Endothelial cell of umbilical vein (primary cell): ENCODE data around the gene GSTM3. TPM values are rescaled to one million over a fixed set of nuclear protein-coding genes. Genes with fewer than 3 reads are reported as not detected.

Experiments used
- BruUV-seq: library from RNA; stranded (reverse); fragments of 400-500 nt; replicated peaks from 2 replicates; lab custom pipeline; 2021; lab: Mats Ljungman, UMichigan
- CTCF ChIA-PET: fragments of 300-600, 350-600 bp; sonication (Branson Sonifier 250); formaldehyde crosslinking; loops from one replicate; lab custom pipeline; 2021; ENCODE audit warnings: antibody characterized with exemption, inconsistent platforms; lab: Charles Lee
- POLR2A ChIA-PET: fragments of 300-600, 350-600 bp; sonication (Branson Sonifier 250); formaldehyde crosslinking; loops from one replicate; lab custom pipeline; 2021; ENCODE audit warnings: antibody characterized with exemption, inconsistent platforms; lab: Charles Lee
- DNase-seq: peaks from one replicate; pipeline ENCODE4 v3.0.0-alpha.2; 2011; ENCODE audit warnings: low read depth, low spot score
- FAIRE-seq: peaks from 2 replicates; lab custom pipeline; 2011; peaks lifted over from hg19 to GRCh38; lab: Jason Lieb, UNC
- H2AFZ ChIP-seq: 2 replicates; pipeline ENCODE4 v1.6.0; 2012; ENCODE audit warnings: low read depth, low read length, control low read depth, inconsistent platforms
- H3K27ac ChIP-seq: 2 replicates; pipeline ENCODE4 v1.5.1; 2011; ENCODE audit warnings: low read depth, mild to moderate bottlenecking, control low read depth, low read length, moderate library complexity; ENCODE audit not compliant: insufficient read depth
- H3K27me3 ChIP-seq, 2 experiments: 2 replicates each; pipeline versions ENCODE4 v1.6.0 to v1.6.1; 2011; ENCODE audit warnings: low read length in 2 of 2, mixed read lengths in 1 of 2; ENCODE audit not compliant: control insufficient read depth in 2 of 2, insufficient read depth in 2 of 2
- H3K36me3 ChIP-seq, 2 experiments: 2 replicates in 1 of 2; 3 replicates in 1 of 2; pipeline ENCODE4 v1.5.1; 2011; ENCODE audit warnings: low read length in 2 of 2, mild to moderate bottlenecking in 1 of 2, moderate library complexity in 1 of 2; ENCODE audit not compliant: control insufficient read depth in 2 of 2, insufficient read depth in 2 of 2; ENCODE audit errors: extremely low read depth in 1 of 2
- H3K4me1 ChIP-seq: 3 replicates; pipeline ENCODE4 v1.5.1; 2011; ENCODE audit warnings: mild to moderate bottlenecking, low read length; ENCODE audit not compliant: control insufficient read depth, insufficient read depth; ENCODE audit errors: extremely low read depth
- H3K4me2 ChIP-seq: 2 replicates; pipeline ENCODE4 v1.6.1; 2011; ENCODE audit warnings: low read length, control low read depth, mixed read lengths; ENCODE audit not compliant: insufficient read depth
- H3K4me3 ChIP-seq, 3 experiments: fragments of 200-600 bp in 1 of 3; sonication (generic), shearing (Covaris generic) in 1 of 3; replicated peaks in 1 of 3; 2 replicates each; pipeline ENCODE4 v1.5.1; 2011 to 2016; ENCODE audit warnings: control low read depth in 3 of 3, low read length in 3 of 3, mild to moderate bottlenecking in 2 of 3, inconsistent platforms in 1 of 3, low read depth in 1 of 3, moderate library complexity in 1 of 3; ENCODE audit not compliant: insufficient read depth in 1 of 3
- H3K79me2 ChIP-seq: 2 replicates; pipeline ENCODE4 v1.6.0; 2012; ENCODE audit warnings: low read length, inconsistent platforms; ENCODE audit not compliant: control insufficient read depth, insufficient read depth
- H3K9ac ChIP-seq: replicated peaks from 2 replicates; pipeline ENCODE3; 2011; ENCODE audit warnings: low read length, control low read depth; ENCODE audit not compliant: insufficient read depth; ENCODE audit errors: extremely low read depth
- H3K9me1 ChIP-seq: replicated peaks from 3 replicates; pipeline ENCODE4 v1.6.0; 2011; ENCODE audit warnings: mild to moderate bottlenecking, low read length; ENCODE audit not compliant: control insufficient read depth, insufficient read depth; ENCODE audit errors: extremely low read depth
- H3K9me3 ChIP-seq: replicated peaks from 2 replicates; pipeline ENCODE4 v1.5.1; 2012; ENCODE audit warnings: low read length, inconsistent platforms; ENCODE audit not compliant: control insufficient read depth, insufficient read depth
- H4K20me1 ChIP-seq: replicated peaks from 2 replicates; pipeline ENCODE3; 2011; ENCODE audit warnings: mild to moderate bottlenecking, low read length; ENCODE audit not compliant: control insufficient read depth, insufficient read depth; ENCODE audit errors: extremely low read depth
- EZH2 ChIP-seq: IDR thresholded peaks from 2 replicates; pipeline ENCODE4 v1.6.1; 2012; ENCODE audit warnings: borderline replicate concordance, low read depth, mild to moderate bottlenecking, moderate library complexity, low read length, inconsistent platforms; ENCODE audit not compliant: severe bottlenecking
- FOS ChIP-seq: IDR thresholded peaks from 2 replicates; pipeline ENCODE4 v1.6.1; 2011; ENCODE audit warnings: mild to moderate bottlenecking, low read length, moderate library complexity, borderline replicate concordance; ENCODE audit not compliant: insufficient read depth
- GATA2 ChIP-seq: IDR thresholded peaks from 2 replicates; pipeline ENCODE4 v1.7.0; 2011; ENCODE audit warnings: low read depth, mild to moderate bottlenecking, moderate library complexity, mixed read lengths, low read length; ENCODE audit not compliant: insufficient read length, insufficient read depth
- JUN ChIP-seq: IDR thresholded peaks from 2 replicates; pipeline ENCODE4 v1.6.1; 2011; ENCODE audit warnings: borderline replicate concordance, low read depth; ENCODE audit not compliant: insufficient read length, insufficient read depth
- MYC ChIP-seq: IDR thresholded peaks from one replicate; pipeline ENCODE4 v1.6.1; 2011; ENCODE audit warnings: mild to moderate bottlenecking, low read depth, low read length
- POLR2A ChIP-seq: IDR thresholded peaks from 2 replicates; pipeline ENCODE4 v1.6.1; 2012; ENCODE audit warnings: low read depth, mild to moderate bottlenecking, control low read depth, low read length
- POLR2AphosphoS5 ChIP-seq: IDR thresholded peaks from 2 replicates; pipeline ENCODE4 v1.6.1; 2012; ENCODE audit warnings: low read depth, mild to moderate bottlenecking, control low read depth, low read length, moderate library complexity; ENCODE audit not compliant: insufficient read depth
- dilution Hi-C: fragments of 300-500 bp; cut with MboI; formaldehyde crosslinking; loops from one replicate; pipeline ENCODE4 v1.15.0; 2019; ENCODE audit warnings: low sequenced_read_pairs; ENCODE audit not compliant: extremely low pct_ligation_motif_present
- intact Hi-C: fragments of 100-400 bp; cut with micrococcal nuclease; formaldehyde crosslinking; loops from one replicate; pipeline ENCODE4 v1.10.0; 2022
- polyA plus RNA-seq, 4 experiments: library from polyadenylated mRNA; depleted of rRNA in 3 of 4; stranded (reverse) in 3 of 4; unstranded in 1 of 4; fragments of >200 nt; gene quantifications; 2 replicates each; pipeline versions ENCODE4 v1.2.1 to v1.2.3, GENCODE V29; 2011 to 2012; ENCODE audit warnings: missing spikeins in 1 of 4
- total RNA-seq: library from RNA; stranded (reverse); gene quantifications from 2 replicates; pipeline ENCODE4 v1.2.3, GENCODE V29; 2021
- TF ChIP-seq, protein P1 (sequence below), 2 donors: IDR thresholded peaks; 1 replicate in 1 of 2; 2 replicates in 1 of 2; pipeline ENCODE4 v1.5.1; 2011; ENCODE audit warnings: low read length in 2 of 2, mild to moderate bottlenecking in 2 of 2, moderate library complexity in 2 of 2, control low read depth in 1 of 2, inconsistent platforms in 1 of 2, low read depth in 1 of 2; ENCODE audit not compliant: insufficient read depth in 1 of 2; ENCODE audit errors: extremely low read depth in 1 of 2
- TF ChIP-seq, protein P2 (sequence below): IDR thresholded peaks from 2 replicates; pipeline ENCODE4 v1.6.1; 2011; ENCODE audit not compliant: insufficient read depth, insufficient read length

GSTM3 gene
- total and polyA plus RNA-seq, 2 donors (not counting 3 experiments of a cell fraction or from before 2014, with no cell fraction given) = 27.9 to 52.0 TPM

DNA sequence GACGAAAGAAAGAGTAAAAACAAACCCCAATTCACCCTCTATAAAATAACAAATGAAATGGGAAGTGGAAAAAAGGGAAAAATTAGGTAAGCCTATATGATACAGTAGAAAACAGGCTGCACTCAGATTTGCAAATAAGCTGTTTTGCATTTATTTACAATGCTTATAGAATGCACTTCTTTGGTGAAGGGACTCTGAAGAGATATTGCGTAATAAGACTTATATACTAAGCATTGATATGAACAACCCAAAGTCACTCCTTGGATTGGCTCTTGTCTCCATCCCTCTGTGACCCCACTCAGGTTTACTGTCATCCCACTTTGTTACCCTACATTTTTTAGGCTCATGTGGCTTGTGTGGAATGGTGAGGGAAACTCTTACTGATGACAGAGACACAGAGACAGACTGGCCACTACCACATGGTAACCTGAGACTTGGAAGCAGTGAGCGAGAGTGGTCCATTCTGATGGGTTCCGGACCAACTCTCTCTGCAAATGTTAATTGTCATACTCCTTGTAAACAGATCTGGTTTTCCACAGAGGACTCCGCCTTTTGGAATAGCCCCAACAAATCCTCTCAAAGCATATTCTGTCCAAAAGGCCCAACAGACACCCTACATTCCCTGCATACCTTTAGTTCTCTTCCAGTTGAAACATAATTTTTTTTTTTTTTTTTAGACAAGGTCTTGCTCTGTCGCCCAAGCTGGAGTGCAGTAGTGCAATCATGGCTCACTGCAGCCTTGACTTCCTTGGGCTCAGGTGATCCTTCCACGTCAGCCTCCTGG is 17.7 kb downstream of the GSTM3 start:
- Histone ChIP-seq H4K20me1 (no peaks in the 10 kb centered on the region), H3K79me2 (no peaks in the 10 kb centered on the region), H2AFZ (no peak overlapping the region), H3K36me3 (no peaks in the 10 kb centered on the region), H3K4me2 (no peak overlapping the region), H3K27me3 (peaks cover 5 to 6% of the 10 kb centered on the region in 2 experiments), H3K9ac (no peak overlapping the region), H3K4me3 (no peak overlapping the region), H3K27ac (no peak overlapping the region), H3K9me1 (no peaks in the 10 kb centered on the region), H3K9me3 (no peaks in the 10 kb centered on the region), H3K4me1 (peaks cover 8% of the 10 kb centered on the region)
- TF ChIP-seq POLR2AphosphoS5 (no peak), POLR2A (no peak), GATA2 (no peak), JUN (no peak), MYC (no peak), EZH2 (no peak), FOS (no peak)
- TF ChIP-seq, protein P1, sequence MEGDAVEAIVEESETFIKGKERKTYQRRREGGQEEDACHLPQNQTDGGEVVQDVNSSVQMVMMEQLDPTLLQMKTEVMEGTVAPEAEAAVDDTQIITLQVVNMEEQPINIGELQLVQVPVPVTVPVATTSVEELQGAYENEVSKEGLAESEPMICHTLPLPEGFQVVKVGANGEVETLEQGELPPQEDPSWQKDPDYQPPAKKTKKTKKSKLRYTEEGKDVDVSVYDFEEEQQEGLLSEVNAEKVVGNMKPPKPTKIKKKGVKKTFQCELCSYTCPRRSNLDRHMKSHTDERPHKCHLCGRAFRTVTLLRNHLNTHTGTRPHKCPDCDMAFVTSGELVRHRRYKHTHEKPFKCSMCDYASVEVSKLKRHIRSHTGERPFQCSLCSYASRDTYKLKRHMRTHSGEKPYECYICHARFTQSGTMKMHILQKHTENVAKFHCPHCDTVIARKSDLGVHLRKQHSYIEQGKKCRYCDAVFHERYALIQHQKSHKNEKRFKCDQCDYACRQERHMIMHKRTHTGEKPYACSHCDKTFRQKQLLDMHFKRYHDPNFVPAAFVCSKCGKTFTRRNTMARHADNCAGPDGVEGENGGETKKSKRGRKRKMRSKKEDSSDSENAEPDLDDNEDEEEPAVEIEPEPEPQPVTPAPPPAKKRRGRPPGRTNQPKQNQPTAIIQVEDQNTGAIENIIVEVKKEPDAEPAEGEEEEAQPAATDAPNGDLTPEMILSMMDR (IDR thresholded peaks at IDR 0.05; ENCODE audit: extremely low read depth in 1 of 2, insufficient read depth in 1 of 2, low read depth in 1 of 2, low read length in 2 of 2) = no peak
- TF ChIP-seq, protein P2, sequence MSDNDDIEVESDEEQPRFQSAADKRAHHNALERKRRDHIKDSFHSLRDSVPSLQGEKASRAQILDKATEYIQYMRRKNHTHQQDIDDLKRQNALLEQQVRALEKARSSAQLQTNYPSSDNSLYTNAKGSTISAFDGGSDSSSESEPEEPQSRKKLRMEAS = no peak
- ChIA-PET CTCF (no interaction called here), POLR2A (no interaction called here)
- BruUV-seq = no TSS peak
- dilution Hi-C loops = no loop called here
- no peak for DNase-seq
- intact Hi-C loops = no loop called here
- no peak for FAIRE-seq
